SU-DHL-6 (cell line): ENCODE measurements around the gene MEIS1.

Experiments
- H2AFZ ChIP-seq: fragments of 200-600 bp; sonication (generic); 2 replicates; pipeline ENCODE4 v1.6.1; 2014; ENCODE audit warnings: low read depth, mild to moderate bottlenecking, moderate library complexity, mixed read lengths, antibody characterized with exemption, low read length; ENCODE audit not compliant: severe bottlenecking
- H3F3A ChIP-seq: fragments of 200-600 bp; shearing (Covaris generic); 2 replicates; pipeline ENCODE4 v1.6.0; 2016; ENCODE audit warnings: antibody characterized with exemption, mild to moderate bottlenecking; ENCODE audit not compliant: insufficient read depth
- H3K27ac ChIP-seq: fragments of 200-600 bp; sonication (generic); 2 replicates; pipeline ENCODE4 v1.5.1; 2016; ENCODE audit warnings: low read depth, mild to moderate bottlenecking, low read length, moderate library complexity, mixed read lengths
- H3K27me3 ChIP-seq: fragments of 200-600 bp; sonication (generic), shearing (Covaris generic); 2 replicates; pipeline ENCODE4 v1.6.0; 2014; ENCODE audit warnings: mild to moderate bottlenecking, low read length
- H3K36me3 ChIP-seq: fragments of 200-600 bp; sonication (generic); 2 replicates; pipeline ENCODE4 v1.6.1; 2014; ENCODE audit warnings: mild to moderate bottlenecking, low read length, mixed read lengths
- H3K4me2 ChIP-seq: fragments of 300-600, 200-600 bp; shearing (Covaris generic), sonication (generic); 2 replicates; pipeline ENCODE4 v1.6.0; 2014; ENCODE audit warnings: low read length, low read depth, mild to moderate bottlenecking; ENCODE audit not compliant: poor library complexity, severe bottlenecking
- H3K4me3 ChIP-seq: fragments of 200-600 bp; sonication (generic); 2 replicates; pipeline ENCODE4 v1.5.1; 2014; ENCODE audit warnings: antibody characterized with exemption, low read length, mild to moderate bottlenecking, mixed read lengths; ENCODE audit not compliant: insufficient read depth, poor library complexity, severe bottlenecking
- H3K79me2 ChIP-seq: fragments of 200-600 bp; sonication (generic); 2 replicates; pipeline ENCODE4 v1.6.1; 2014; ENCODE audit warnings: mild to moderate bottlenecking, low read length, moderate library complexity; ENCODE audit not compliant: insufficient read depth
- H3K9ac ChIP-seq: fragments of 200-600 bp; sonication (generic); 2 replicates; pipeline ENCODE4 v1.7.0; 2014; ENCODE audit warnings: mild to moderate bottlenecking, low read length
- H3K9me2 ChIP-seq: fragments of 200-600 bp; sonication (generic); replicated peaks from 2 replicates; pipeline ENCODE4 v1.6.1; 2014; ENCODE audit warnings: low read length; ENCODE audit not compliant: insufficient read depth
- H3K9me3 ChIP-seq: fragments of 200-600 bp; sonication (generic); 2 replicates; pipeline ENCODE4 v1.6.1; 2014; ENCODE audit warnings: low read length, mixed read lengths; ENCODE audit not compliant: insufficient read depth
- H4K20me1 ChIP-seq: fragments of 200-600 bp; sonication (generic); 2 replicates; pipeline ENCODE4 v1.6.1; 2014; ENCODE audit warnings: low read depth, mild to moderate bottlenecking, antibody characterized with exemption, low read length, moderate library complexity, mixed read lengths
- EZH2phosphoT487 ChIP-seq: fragments of 200-600 bp; sonication (generic), shearing (Covaris generic); conservative IDR thresholded peaks from 2 replicates; pipeline ENCODE4 v1.6.1; 2018; ENCODE audit warnings: mild to moderate bottlenecking, antibody characterized with exemption, low read length, moderate library complexity, mixed read lengths
- TF ChIP-seq, protein P1 (sequence below): fragments of 200-600 bp; sonication (generic); IDR thresholded peaks from one replicate; pipeline ENCODE4 v1.5.1; 2017; ENCODE audit warnings: antibody characterized with exemption, mild to moderate bottlenecking, low read length, moderate library complexity; ENCODE audit not compliant: insufficient read depth, poor library complexity, severe bottlenecking

MEIS1 gene

DNA sequence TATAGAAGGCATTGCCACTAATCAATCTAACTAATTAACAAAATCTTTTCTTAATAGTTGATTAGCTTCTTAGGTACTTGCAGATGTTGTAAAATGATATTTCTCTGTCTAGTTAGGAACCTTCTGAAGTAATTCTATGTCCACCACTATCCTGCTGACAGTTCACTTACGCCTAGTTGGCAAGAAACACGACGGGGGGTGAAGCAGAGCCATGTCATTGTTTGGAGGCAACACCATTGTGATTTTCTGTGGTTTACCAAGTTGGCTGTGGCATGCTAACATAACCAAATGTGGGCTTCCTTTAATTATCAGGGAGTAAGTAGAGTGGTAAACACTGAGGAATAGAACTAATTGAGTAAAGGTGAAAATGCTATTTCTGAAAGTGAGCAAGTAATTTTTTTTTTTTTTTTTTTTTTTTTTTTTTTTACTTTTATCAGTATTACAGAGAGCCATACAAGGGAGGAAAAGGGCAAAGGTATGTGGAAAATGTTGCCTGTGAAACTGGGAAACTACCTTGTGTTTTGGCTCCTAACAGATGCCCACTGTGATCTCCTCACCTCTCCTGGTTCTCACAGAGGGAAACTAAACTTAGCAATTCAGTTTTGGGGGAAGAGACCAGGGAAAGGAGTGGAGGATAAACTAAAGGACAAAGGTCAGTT lies 126.8 kb downstream of the MEIS1 start:
- Histone ChIP-seq H3K4me2 (no peak overlapping the region), H3K9ac (no peak overlapping the region), H3F3A (no peaks in the 10 kb centered on the region), H3K9me2 (no peaks in the 10 kb centered on the region), H3K79me2 (no peaks in the 10 kb centered on the region), H3K4me3 (no peak overlapping the region), H4K20me1 (no peaks in the 10 kb centered on the region), H2AFZ (no peak overlapping the region), H3K27me3 (no peaks in the 10 kb centered on the region), H3K36me3 (no peaks in the 10 kb centered on the region), H3K27ac (no peak overlapping the region), H3K9me3 (no peaks in the 10 kb centered on the region)
- TF ChIP-seq EZH2phosphoT487 = no peak
- TF ChIP-seq, protein P1, sequence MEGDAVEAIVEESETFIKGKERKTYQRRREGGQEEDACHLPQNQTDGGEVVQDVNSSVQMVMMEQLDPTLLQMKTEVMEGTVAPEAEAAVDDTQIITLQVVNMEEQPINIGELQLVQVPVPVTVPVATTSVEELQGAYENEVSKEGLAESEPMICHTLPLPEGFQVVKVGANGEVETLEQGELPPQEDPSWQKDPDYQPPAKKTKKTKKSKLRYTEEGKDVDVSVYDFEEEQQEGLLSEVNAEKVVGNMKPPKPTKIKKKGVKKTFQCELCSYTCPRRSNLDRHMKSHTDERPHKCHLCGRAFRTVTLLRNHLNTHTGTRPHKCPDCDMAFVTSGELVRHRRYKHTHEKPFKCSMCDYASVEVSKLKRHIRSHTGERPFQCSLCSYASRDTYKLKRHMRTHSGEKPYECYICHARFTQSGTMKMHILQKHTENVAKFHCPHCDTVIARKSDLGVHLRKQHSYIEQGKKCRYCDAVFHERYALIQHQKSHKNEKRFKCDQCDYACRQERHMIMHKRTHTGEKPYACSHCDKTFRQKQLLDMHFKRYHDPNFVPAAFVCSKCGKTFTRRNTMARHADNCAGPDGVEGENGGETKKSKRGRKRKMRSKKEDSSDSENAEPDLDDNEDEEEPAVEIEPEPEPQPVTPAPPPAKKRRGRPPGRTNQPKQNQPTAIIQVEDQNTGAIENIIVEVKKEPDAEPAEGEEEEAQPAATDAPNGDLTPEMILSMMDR = no peak

DNA sequence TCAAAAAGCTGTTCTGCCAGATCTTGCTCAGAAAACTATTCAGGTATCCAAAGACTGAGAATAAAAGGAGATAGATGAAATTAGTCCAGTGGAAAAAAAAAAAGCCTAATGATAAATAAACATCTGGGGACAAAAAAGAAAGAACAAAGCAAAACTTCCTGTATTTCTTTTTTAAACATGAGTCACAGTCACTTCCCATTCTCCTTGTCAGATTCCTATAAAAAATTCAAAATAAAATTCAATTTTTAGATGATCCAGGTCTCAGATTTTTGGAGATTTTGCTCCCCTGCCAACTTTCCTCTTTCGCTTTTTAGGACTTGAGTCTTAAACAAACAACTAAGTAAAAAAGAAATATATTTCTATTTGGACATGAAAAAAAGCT lies 127.4 kb downstream of the MEIS1 start:
- Histone ChIP-seq H3K4me2 (no peak overlapping the region), H3K9me3 (no peaks in the 10 kb centered on the region), H3K36me3 (no peaks in the 10 kb centered on the region), H3K9ac (no peak overlapping the region), H3K9me2 (no peaks in the 10 kb centered on the region), H3K79me2 (no peaks in the 10 kb centered on the region), H4K20me1 (no peaks in the 10 kb centered on the region), H3K27ac (no peak overlapping the region), H2AFZ (no peak overlapping the region), H3K4me3 (no peak overlapping the region), H3K27me3 (no peaks in the 10 kb centered on the region), H3F3A (no peaks in the 10 kb centered on the region)
- no peak for TF ChIP-seq EZH2phosphoT487
- TF ChIP-seq, protein P1 = no peak

DNA sequence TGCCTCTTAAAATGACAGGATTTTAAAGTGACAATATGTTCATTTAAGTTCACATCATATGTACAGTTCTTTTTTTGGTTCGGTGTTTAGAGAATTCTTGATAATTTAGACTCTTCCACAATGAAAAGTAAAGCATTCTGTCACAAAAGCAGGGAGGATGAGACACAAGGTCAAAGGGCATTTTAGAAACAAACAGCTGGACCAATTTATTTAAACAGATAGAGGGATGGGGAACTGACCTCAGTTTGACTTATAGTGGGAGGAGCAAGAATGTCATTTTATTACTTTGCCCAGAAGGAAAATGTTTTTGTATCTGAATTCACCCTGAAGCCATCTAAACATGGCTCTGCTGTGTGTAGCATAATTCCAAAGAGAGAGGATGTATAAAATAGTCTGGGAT lies 128.5 kb downstream of the MEIS1 start:
- TF ChIP-seq EZH2phosphoT487 = no peak
- TF ChIP-seq, protein P1 = no peak
- H3K4me2 ChIP-seq = no peak overlapping the region
- H2AFZ ChIP-seq = no peak overlapping the region
- H3K27me3 ChIP-seq = no peaks in the 10 kb centered on the region
- H3K36me3 ChIP-seq = no peaks in the 10 kb centered on the region
- no peaks in the 10 kb centered on the region for H3K79me2 ChIP-seq
- no peak overlapping the region for H3K4me3 ChIP-seq
- no peak overlapping the region for H3K27ac ChIP-seq
- no peaks in the 10 kb centered on the region for H3K9me2 ChIP-seq
- H4K20me1 ChIP-seq = no peaks in the 10 kb centered on the region
- no peak overlapping the region for H3K9ac ChIP-seq
- no peaks in the 10 kb centered on the region for H3K9me3 ChIP-seq
- no peaks in the 10 kb centered on the region for H3F3A ChIP-seq

DNA sequence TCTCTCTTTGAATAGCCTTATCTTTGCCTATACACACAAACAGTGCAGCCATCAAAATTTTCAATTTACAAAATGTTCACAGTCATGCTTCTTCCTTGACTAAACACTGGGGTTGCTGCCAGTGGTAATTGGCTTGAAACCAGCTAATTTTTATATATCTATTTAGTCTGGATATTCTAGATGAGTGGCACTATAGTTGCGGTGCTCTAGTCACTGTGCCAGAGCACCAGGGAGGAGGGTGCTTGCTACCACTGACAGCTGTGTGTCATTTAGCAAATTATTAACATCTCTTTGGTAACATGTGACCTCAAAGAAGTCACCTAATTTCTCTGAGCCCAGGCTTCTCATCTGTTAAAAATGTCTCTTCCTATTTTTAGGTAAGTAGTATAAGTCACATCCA lies 130.4 kb downstream of the MEIS1 start:
- no peaks in the 10 kb centered on the region for H4K20me1 ChIP-seq
- no peaks in the 10 kb centered on the region for H3F3A ChIP-seq
- TF ChIP-seq, protein P1 = no peak
- TF ChIP-seq EZH2phosphoT487 = no peak
- no peak overlapping the region for H3K4me2 ChIP-seq
- no peak overlapping the region for H3K27ac ChIP-seq
- H3K9me3 ChIP-seq = no peaks in the 10 kb centered on the region
- H3K9ac ChIP-seq = no peak overlapping the region
- no peak overlapping the region for H2AFZ ChIP-seq
- no peaks in the 10 kb centered on the region for H3K27me3 ChIP-seq
- no peaks in the 10 kb centered on the region for H3K79me2 ChIP-seq
- H3K36me3 ChIP-seq = no peaks in the 10 kb centered on the region
- H3K4me3 ChIP-seq = no peak overlapping the region
- no peaks in the 10 kb centered on the region for H3K9me2 ChIP-seq
